ENCODE results near the gene OR5AN1.

DNA sequence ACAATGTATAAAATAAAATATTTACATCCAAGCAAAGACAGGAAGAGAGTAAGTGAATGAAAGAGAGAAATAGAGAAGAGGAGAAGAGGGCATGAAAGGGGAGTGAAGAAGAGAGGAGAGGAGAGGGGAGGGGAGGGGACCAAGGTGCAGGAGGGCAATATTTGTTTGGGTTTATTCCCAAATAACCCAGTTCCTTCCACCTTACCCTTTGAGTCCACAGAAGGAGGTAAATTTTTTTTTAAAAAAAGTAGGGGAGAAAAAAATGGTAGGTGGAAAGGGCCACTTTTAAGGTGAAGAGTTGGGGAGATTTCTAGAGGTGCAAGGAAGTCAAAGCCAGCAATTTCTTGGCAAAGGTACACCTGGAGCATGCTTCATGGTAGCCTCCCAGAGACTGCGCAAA, 2.1 kb upstream of the OR5AN1 start:
- TF ChIP-seq, protein P1, sequence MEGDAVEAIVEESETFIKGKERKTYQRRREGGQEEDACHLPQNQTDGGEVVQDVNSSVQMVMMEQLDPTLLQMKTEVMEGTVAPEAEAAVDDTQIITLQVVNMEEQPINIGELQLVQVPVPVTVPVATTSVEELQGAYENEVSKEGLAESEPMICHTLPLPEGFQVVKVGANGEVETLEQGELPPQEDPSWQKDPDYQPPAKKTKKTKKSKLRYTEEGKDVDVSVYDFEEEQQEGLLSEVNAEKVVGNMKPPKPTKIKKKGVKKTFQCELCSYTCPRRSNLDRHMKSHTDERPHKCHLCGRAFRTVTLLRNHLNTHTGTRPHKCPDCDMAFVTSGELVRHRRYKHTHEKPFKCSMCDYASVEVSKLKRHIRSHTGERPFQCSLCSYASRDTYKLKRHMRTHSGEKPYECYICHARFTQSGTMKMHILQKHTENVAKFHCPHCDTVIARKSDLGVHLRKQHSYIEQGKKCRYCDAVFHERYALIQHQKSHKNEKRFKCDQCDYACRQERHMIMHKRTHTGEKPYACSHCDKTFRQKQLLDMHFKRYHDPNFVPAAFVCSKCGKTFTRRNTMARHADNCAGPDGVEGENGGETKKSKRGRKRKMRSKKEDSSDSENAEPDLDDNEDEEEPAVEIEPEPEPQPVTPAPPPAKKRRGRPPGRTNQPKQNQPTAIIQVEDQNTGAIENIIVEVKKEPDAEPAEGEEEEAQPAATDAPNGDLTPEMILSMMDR (IDR thresholded peaks at IDR 0.05; ENCODE audit: insufficient read depth, low read depth, low read length), result no peak
- TF ChIP-seq EZH2 (IDR thresholded peaks at IDR 0.05; ENCODE audit: insufficient read depth, low read length), result no peak
